OCI-LY3 (cell line): ENCODE data around the gene TAB3.

Source experiments
- CTCF ChIP-seq: fragments of 200-600, 300-600 bp; sonication (generic); IDR thresholded peaks from 2 replicates; pipeline ENCODE4 v1.5.1; 2014; ENCODE audit warnings: antibody characterized with exemption, low read length, low read depth
- EZH2phosphoT487 ChIP-seq: fragments of 200-600 bp; shearing (Covaris generic); IDR thresholded peaks from 2 replicates; pipeline ENCODE4 v1.6.1; 2018; ENCODE audit warnings: antibody characterized with exemption, mixed run types, low read depth

- TF ChIP-seq CTCF (no peak), EZH2phosphoT487 (no peak)
Measured at GRCh38 chrX:30887721-30888120, 1.3 kb downstream of the TAB3 start.
